Lower lobe of right lung (tissue), 2 donors: ENCODE data around the gene NTM. TPM values are rescaled to one million over a fixed set of nuclear protein-coding genes. Genes with fewer than 3 reads are reported as not detected.

Source experiments
- ATAC-seq, 2 donors: fragments of 200-7000 bp; cut with Tn5 transposase; one replicate each; pipeline ENCODE4 v1.9.1; 2020 to 2022; ENCODE audit warnings: mild to moderate bottlenecking in 2 of 2, moderate library complexity in 2 of 2
- DNase-seq: peaks from one replicate; pipeline ENCODE4 v3.0.0-alpha.2; 2020
- H3K27ac ChIP-seq: fragments of 200-600 bp; one replicate; pipeline ENCODE4 v1.8.0; 2022
- H3K27me3 ChIP-seq: fragments of 200-600 bp; one replicate; pipeline ENCODE4 v1.8.0; 2022; ENCODE audit warnings: low read depth
- H3K36me3 ChIP-seq: fragments of 200-600 bp; one replicate; pipeline ENCODE4 v1.8.0; 2022; ENCODE audit warnings: mild to moderate bottlenecking
- H3K4me1 ChIP-seq: fragments of 200-600 bp; one replicate; pipeline ENCODE4 v1.8.0; 2022
- H3K4me3 ChIP-seq: fragments of 200-600 bp; one replicate; pipeline ENCODE4 v1.8.0; 2022; ENCODE audit warnings: mild to moderate bottlenecking
- H3K9me3 ChIP-seq: fragments of 200-600 bp; one replicate; pipeline ENCODE4 v1.8.0; 2022
- intact Hi-C: fragments of 100-400 bp; cut with DNase I; formaldehyde crosslinking; loops from one replicate; pipeline ENCODE4 v1.11.0; 2022
- total RNA-seq: library from RNA; stranded (reverse); fragmentation: NEBNext Ultra II Directional; extraction: Animal tissue kit (Norgen Biotek cat#: 25700); gene quantifications from one replicate; pipeline ENCODE4 v1.2.1, GENCODE V29; 2021
- TF ChIP-seq, protein P1 (sequence below): fragments of 200-600 bp; IDR thresholded peaks from one replicate; pipeline ENCODE4 v1.8.0; 2022; ENCODE audit warnings: antibody characterized with exemption, mild to moderate bottlenecking
- donor health status: DM: no; HTN: yes; CAD: no; lungs with severe emphysema.

NTM gene
- total RNA-seq, 1 donor from 2014 or later: 2.3 TPM

GRCh38 chr11:131447898-131448297 lies 77.5 kb downstream of the NTM start:
- TF ChIP-seq, protein P1, sequence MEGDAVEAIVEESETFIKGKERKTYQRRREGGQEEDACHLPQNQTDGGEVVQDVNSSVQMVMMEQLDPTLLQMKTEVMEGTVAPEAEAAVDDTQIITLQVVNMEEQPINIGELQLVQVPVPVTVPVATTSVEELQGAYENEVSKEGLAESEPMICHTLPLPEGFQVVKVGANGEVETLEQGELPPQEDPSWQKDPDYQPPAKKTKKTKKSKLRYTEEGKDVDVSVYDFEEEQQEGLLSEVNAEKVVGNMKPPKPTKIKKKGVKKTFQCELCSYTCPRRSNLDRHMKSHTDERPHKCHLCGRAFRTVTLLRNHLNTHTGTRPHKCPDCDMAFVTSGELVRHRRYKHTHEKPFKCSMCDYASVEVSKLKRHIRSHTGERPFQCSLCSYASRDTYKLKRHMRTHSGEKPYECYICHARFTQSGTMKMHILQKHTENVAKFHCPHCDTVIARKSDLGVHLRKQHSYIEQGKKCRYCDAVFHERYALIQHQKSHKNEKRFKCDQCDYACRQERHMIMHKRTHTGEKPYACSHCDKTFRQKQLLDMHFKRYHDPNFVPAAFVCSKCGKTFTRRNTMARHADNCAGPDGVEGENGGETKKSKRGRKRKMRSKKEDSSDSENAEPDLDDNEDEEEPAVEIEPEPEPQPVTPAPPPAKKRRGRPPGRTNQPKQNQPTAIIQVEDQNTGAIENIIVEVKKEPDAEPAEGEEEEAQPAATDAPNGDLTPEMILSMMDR: no peak
- no peak for ATAC-seq
- Histone ChIP-seq H3K36me3 (no peaks in the 10 kb centered on the region), H3K27ac (no peak overlapping the region), H3K9me3 (no peaks in the 10 kb centered on the region), H3K4me1 (no peaks in the 10 kb centered on the region), H3K4me3 (no peak overlapping the region), H3K27me3 (no peaks in the 10 kb centered on the region)
- intact Hi-C loops: no loop called here
- DNase-seq: no peak

DNA sequence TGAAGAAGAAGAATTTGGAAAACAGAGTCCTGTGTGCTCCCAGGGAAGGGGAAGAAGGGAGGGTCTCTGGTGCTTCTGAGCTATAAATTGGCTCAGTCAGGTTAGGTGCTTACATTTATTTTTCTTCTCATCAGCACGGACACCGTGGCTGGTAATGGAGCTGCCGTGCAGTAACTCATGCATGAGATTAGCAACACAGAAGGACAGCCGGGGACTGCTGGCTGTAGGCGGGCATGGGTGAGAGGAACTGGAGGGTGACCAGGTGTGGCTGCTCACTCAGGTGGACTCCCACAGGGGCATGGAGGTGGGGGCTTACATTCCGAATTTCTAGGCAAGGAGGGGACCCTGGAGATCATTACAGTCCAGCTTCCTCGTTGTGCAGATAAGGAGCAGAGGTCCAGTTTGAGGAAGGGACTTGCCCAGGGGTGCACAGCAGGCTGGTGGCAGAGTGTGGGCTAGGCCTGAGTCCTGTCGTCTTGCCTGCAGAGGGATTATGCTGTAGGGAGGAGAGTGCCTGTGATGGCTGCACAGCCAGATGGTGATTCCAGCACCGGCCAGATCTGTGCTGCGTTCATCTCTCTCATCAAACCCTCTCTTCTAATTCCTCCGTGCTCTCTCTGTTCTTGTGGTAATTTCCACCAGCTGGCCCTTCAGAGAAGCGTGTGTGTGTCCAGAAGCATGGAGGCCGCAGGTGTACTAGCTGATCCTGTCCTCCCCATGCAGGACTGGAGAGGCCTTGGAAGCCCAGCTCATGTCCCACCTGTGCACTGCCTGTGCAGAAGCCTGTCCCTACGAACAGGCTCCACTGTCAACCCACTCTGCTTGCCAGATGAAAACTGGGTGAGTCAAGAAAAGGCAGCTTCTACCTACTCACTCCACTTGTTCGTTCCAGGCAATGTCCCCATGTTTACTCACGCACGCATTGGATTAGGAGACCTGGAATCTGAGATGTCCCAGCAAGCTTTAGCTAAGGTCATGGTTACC lies 78.9 kb downstream of the NTM start:
- Histone ChIP-seq H3K4me1 (no peaks in the 10 kb centered on the region), H3K9me3 (no peaks in the 10 kb centered on the region), H3K27ac (no peak overlapping the region), H3K27me3 (no peaks in the 10 kb centered on the region), H3K4me3 (no peak overlapping the region), H3K36me3 (no peaks in the 10 kb centered on the region)
- TF ChIP-seq, protein P1: no peak
- no peak for ATAC-seq
- no peak for DNase-seq
- intact Hi-C loops: no loop called here

DNA sequence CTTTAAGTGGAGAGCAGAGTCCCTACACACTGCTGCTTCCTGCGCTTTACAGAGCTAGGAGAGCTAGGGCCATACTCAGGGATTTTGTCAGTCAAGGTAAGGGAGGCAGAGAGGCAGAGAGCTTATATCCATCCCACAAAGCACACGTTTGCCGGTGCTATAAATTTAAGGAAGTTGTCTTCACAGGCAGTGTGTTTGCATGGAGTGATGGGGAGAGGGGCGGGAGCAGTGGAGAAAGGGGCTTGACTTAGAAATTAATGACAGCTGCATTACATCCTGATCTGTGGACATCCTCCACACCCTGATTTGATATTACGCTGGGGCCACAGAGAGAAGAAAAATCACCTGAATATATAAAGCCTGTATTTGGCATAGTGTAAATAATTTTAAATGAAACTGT lies 84.1 kb downstream of the NTM start:
- Histone ChIP-seq H3K27me3 (no peaks in the 10 kb centered on the region), H3K27ac (no peak overlapping the region), H3K4me3 (no peak overlapping the region), H3K9me3 (no peaks in the 10 kb centered on the region), H3K36me3 (no peaks in the 10 kb centered on the region), H3K4me1 (no peaks in the 10 kb centered on the region)
- intact Hi-C loops: no loop called here
- ATAC-seq (no peak), DNase-seq (no peak)
- TF ChIP-seq, protein P1: no peak

DNA sequence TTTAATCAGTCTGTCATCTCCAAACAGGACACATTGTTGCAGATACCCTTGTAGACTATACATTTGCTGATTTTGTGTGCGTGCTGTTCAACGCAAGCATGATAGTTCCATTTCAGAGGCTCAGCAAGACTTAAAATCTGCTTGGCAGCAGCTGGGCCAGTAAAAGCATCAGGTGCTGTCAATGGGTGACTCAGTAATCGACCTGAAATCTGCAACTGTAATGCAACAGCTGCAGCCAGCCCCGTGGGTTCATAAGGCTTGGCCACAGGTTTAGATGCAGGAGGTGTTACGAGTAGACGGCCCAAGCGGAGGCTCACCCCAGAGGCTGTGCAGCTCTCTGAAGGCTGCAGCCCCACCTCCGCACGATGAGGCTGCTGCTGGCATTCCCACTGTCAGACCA lies 84.6 kb downstream of the NTM start:
- no peaks in the 10 kb centered on the region for H3K9me3 ChIP-seq
- H3K4me3 ChIP-seq: no peak overlapping the region
- TF ChIP-seq, protein P1: no peak
- no peak overlapping the region for H3K27ac ChIP-seq
- intact Hi-C loops: no loop called here
- ATAC-seq (no peak), DNase-seq (no peak)
- no peaks in the 10 kb centered on the region for H3K4me1 ChIP-seq
- H3K27me3 ChIP-seq: no peaks in the 10 kb centered on the region
- no peaks in the 10 kb centered on the region for H3K36me3 ChIP-seq

DNA sequence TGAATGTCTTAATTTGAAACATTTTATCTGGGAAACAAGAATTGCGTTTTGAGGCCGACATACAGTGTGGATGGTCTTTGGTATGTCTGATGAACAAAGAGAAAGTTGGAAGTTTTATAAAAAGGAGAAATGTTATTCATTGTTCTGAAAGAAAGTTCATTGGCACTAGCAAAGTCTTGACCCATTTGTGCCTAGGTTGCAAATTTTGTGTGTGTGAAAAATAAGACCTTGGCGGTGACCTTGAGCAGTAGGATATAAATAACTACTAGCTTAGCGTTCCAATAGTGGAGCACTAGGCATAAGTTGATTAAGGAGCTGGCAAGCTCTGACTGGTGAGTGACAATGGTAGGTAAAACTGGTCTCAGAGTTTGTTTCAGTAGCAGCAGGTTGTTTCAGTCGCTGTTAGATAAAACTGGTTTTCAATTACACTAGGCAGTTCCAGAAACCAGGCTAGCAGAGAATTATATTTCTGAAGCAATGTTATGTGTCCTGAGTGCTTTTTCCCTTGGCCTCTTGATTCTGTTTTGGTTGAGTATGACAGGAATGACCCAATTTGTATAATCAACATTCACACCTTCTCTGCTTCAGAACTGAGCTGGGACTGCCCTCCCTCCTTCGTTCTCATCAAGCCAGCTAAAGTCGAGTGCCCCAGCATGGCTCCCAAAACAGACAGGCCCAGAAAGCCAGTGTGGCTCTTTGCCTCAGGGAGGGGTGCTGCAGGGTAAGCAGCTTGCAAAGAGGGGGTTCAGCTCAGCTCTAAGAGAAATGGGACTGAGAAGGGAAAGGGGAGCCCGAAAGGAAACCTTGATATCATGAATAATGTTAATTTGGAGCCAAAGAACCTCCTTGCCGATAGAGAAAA lies 85.7 kb downstream of the NTM start:
- no peak overlapping the region for H3K4me3 ChIP-seq
- DNase-seq (no peak), ATAC-seq (no peak)
- H3K27ac ChIP-seq: no peak overlapping the region
- TF ChIP-seq, protein P1: no peak
- no peaks in the 10 kb centered on the region for H3K36me3 ChIP-seq
- no peaks in the 10 kb centered on the region for H3K27me3 ChIP-seq
- intact Hi-C loops: no loop called here
- H3K9me3 ChIP-seq: no peaks in the 10 kb centered on the region
- H3K4me1 ChIP-seq: no peaks in the 10 kb centered on the region
